GM12878 (cell line): ENCODE data around the gene FANCC. TPM values are rescaled to one million over a fixed set of nuclear protein-coding genes. Genes with fewer than 3 reads are reported as not detected.

Experiments
- ATAC-seq: fragments of 200-7000 bp; cut with Tn5 transposase; 3 replicates; pipeline ENCODE4 v1.9.1; 2020; ENCODE audit warnings: mild to moderate bottlenecking, moderate library complexity
- BruUV-seq: library from RNA; stranded (reverse); fragments of 400-500 nt; replicated peaks from 2 replicates; lab custom pipeline; 2021; lab: Mats Ljungman, UMichigan
- CTCF ChIA-PET: fragments of 300-600 bp; sonication (Branson Sonifier 250); formaldehyde crosslinking; extraction: SDS; loops from one replicate; lab custom pipeline; 2021; ENCODE audit warnings: inconsistent platforms; lab: Yijun Ruan, JAX
- POLR2A ChIA-PET: fragments of 350-600 bp; formaldehyde crosslinking; extraction: SDS; loops from one replicate; lab custom pipeline; 2021; ENCODE audit warnings: inconsistent platforms; lab: Charles Lee
- RAD21 ChIA-PET: fragments of 300-600 bp; sonication (Branson Sonifier 250); formaldehyde crosslinking; loops from one replicate; lab custom pipeline; 2023; ENCODE audit warnings: antibody characterized with exemption; ENCODE audit not compliant: unreplicated experiment; lab: Charles Lee
- SMC1A ChIA-PET: fragments of 300-600 bp; sonication (Branson Sonifier 250); formaldehyde crosslinking; loops from one replicate; lab custom pipeline; 2023; ENCODE audit not compliant: unreplicated experiment, uncharacterized antibody; lab: Charles Lee
- DNase-seq: peaks from one replicate; pipeline ENCODE4 v3.0.0-alpha.2; 2011; ENCODE audit warnings: low read depth, low spot score
- FAIRE-seq: peaks from 3 replicates; lab custom pipeline; 2011; peaks lifted over from hg19 to GRCh38; lab: Jason Lieb, UNC
- H2AFZ ChIP-seq: 2 replicates; pipeline ENCODE4 v1.6.0; 2011; ENCODE audit warnings: low read depth, low read length, control low read depth; ENCODE audit not compliant: control insufficient read depth
- H3K27ac ChIP-seq: 2 replicates; pipeline ENCODE4 v1.5.1; 2011; ENCODE audit warnings: control low read depth; ENCODE audit not compliant: control insufficient read depth, insufficient read depth
- H3K27me3 ChIP-seq, 2 experiments: replicated peaks in 1 of 2; 2 replicates each; pipeline versions ENCODE4 v1.6.0 to v1.6.1; 2011; ENCODE audit warnings: low read length in 1 of 2; ENCODE audit not compliant: control insufficient read depth in 2 of 2, insufficient read depth in 2 of 2
- H3K36me3 ChIP-seq, 2 experiments: 2 replicates each; pipeline ENCODE4 v1.5.1; 2011; ENCODE audit warnings: low read length in 1 of 2; ENCODE audit not compliant: control insufficient read depth in 2 of 2, insufficient read depth in 2 of 2
- H3K4me1 ChIP-seq: 2 replicates; pipeline ENCODE4 v1.6.1; 2011; ENCODE audit warnings: mild to moderate bottlenecking, low read length, moderate library complexity, mixed read lengths; ENCODE audit not compliant: control insufficient read depth, insufficient read depth
- H3K4me2 ChIP-seq: 2 replicates; pipeline ENCODE4 v1.6.0; 2011; ENCODE audit warnings: control low read depth; ENCODE audit not compliant: control insufficient read depth, insufficient read depth
- H3K4me3 ChIP-seq: fragments of 200-600 bp; sonication (generic); 2 replicates; pipeline ENCODE4 v1.5.1; 2016
- H3K79me2 ChIP-seq: 2 replicates; pipeline ENCODE4 v1.6.0; 2011; ENCODE audit warnings: low read length; ENCODE audit not compliant: control insufficient read depth, insufficient read depth
- H3K9ac ChIP-seq: 2 replicates; pipeline ENCODE4 v1.8.0; 2011; ENCODE audit warnings: low read length, control low read depth, mixed read lengths; ENCODE audit not compliant: control insufficient read depth, insufficient read depth
- H3K9me3 ChIP-seq: replicated peaks from 3 replicates; pipeline ENCODE4 v1.5.1; 2011; ENCODE audit warnings: mild to moderate bottlenecking, low read length; ENCODE audit not compliant: control insufficient read depth, insufficient read depth
- H4K20me1 ChIP-seq: 2 replicates; pipeline ENCODE4 v1.6.0; 2011; ENCODE audit not compliant: control insufficient read depth, insufficient read depth
- BMI1 ChIP-seq: fragments of 450-650 bp; IDR thresholded peaks from 2 replicates; pipeline ENCODE4 v1.6.1; 2016; ENCODE audit warnings: mild to moderate bottlenecking, moderate library complexity, borderline replicate concordance
- CBX3 ChIP-seq: fragments of 200-600 bp; sonication (generic); IDR thresholded peaks from 2 replicates; pipeline ENCODE4 v1.6.1; 2016; ENCODE audit warnings: low read depth, borderline replicate concordance
- DPF2 ChIP-seq: fragments of 450-650 bp; IDR thresholded peaks from 2 replicates; pipeline ENCODE4 v1.6.1; 2017; ENCODE audit warnings: mild to moderate bottlenecking
- KLF5 ChIP-seq: fragments of 450-650 bp; IDR thresholded peaks from 2 replicates; pipeline ENCODE4 v1.6.1; 2014; ENCODE audit warnings: mild to moderate bottlenecking; ENCODE audit not compliant: partially characterized antibody
- POLR2AphosphoS2 ChIP-seq: IDR thresholded peaks from 2 replicates; pipeline ENCODE4 v1.6.1; 2011; ENCODE audit warnings: low read depth, mild to moderate bottlenecking, low read length, improper control_type of control experiment, moderate library complexity
- SUPT20H ChIP-seq: IDR thresholded peaks from 2 replicates; pipeline ENCODE4 v1.6.1; 2011; ENCODE audit warnings: low read depth, mild to moderate bottlenecking, low read length, moderate library complexity, borderline replicate concordance; ENCODE audit not compliant: control insufficient read depth
- YY1 ChIP-seq: IDR thresholded peaks from 2 replicates; pipeline ENCODE4 v1.6.1; 2011; ENCODE audit warnings: low read depth, mild to moderate bottlenecking, low read length
- WGBS: methylation state at CpG from one replicate; pipeline ENCODE4 v1.1.6; 2016; ENCODE audit warnings: low lambda C conversion rate; ENCODE audit not compliant: insufficient replicate concordance, insufficient coverage; ENCODE audit errors: missing lambda C conversion rate; 5-methylcytosine and 5-hydroxymethylcytosine counted together
- in situ Hi-C: fragments of 300-500 bp; cut with MboI; formaldehyde crosslinking; loops from 9 replicates; pipeline ENCODE4 v1.14.3; 2018; ENCODE audit warnings: mixed read lengths
- intact Hi-C: fragments of 100-400 bp; cut with micrococcal nuclease; formaldehyde crosslinking; loops from one replicate; pipeline ENCODE4 v1.14.2; 2022; ENCODE audit not compliant: unreplicated experiment
- polyA plus RNA-seq, 11 experiments: library from polyadenylated mRNA; depleted of rRNA in 4 of 11; unstranded in 6 of 11; stranded (reverse) in 5 of 11; fragments of >200 nt; fragmentation: Nextera tagmentation in 4 of 11; fragmentation: Illumina TruSeq in 1 of 11; extraction: Ambion mirVana in 4 of 11; extraction: Trizol in 1 of 11; gene quantifications; 1 replicate in 1 of 11; 2 replicates in 10 of 11; pipeline versions ENCODE4 v1.2.1 to v1.2.3, GENCODE V29; 2011 to 2016; ENCODE audit warnings: inconsistent platforms in 2 of 11, missing spikeins in 2 of 11, low read depth in 1 of 11
- total RNA-seq, 4 experiments: library from RNA; depleted of rRNA in 3 of 4; stranded (reverse); fragments of >200 nt in 3 of 4; fragmentation: Illumina TruSeq in 1 of 4; extraction: Trizol in 1 of 4; gene quantifications; 2 replicates each; pipeline versions ENCODE4 v1.2.1 to v1.2.3, GENCODE V29; 2013 to 2021
- TF ChIP-seq, protein P1 (sequence below): fragments of 450-650 bp; IDR thresholded peaks from 2 replicates; pipeline ENCODE4 v1.6.1; 2017; ENCODE audit warnings: antibody characterized with exemption, mild to moderate bottlenecking, moderate library complexity

Gene FANCC
- total and polyA plus RNA-seq, 10 of the 15 experiments (the other 5 are each of a cell fraction or from before 2014, with no cell fraction given): 1.2 to 16.8 (median 10.5) TPM

DNA sequence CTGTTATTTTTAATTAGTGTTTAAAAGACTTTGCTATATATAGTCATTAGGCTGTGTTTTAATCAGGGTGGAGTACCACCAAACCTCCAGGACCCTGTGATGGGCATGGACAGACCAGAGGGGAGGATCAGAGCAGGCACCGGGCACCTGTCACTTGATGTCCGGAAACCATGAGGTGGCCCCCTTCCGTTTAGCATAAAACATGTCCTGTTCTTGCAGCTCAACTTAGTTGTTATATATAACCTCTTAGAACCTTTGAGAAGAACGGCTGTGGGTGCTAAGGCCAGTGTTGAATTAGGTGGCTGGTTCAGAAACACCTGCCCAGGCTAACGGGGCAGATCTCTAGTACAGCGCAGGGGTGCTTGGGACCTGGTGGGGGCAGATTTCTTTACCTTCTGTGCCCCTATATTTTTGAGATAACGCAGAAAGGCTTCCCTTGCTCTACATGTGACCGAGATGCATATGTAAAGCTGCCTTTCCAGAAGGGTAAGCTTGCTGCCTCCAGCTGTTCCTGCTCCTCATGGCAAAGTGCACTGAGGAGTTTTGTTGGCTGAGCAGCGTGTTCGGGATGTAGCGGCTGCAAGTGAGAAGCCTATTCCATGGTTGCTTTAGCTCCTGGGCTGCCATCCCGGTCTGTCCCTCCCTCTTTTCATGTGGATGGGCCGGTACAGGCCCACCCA lies 255.5 kb downstream of the FANCC start:
- no peak overlapping the region for H3K27ac ChIP-seq
- in situ Hi-C loops (no loop called here), intact Hi-C loops (no loop called here)
- 90% methylated on average over 13 of the region's 13 CpGs for WGBS
- no peak overlapping the region for H3K4me2 ChIP-seq
- FAIRE-seq (no peak), ATAC-seq (no peak), DNase-seq (no peak)
- POLR2A ChIA-PET: no interaction called here
- no peak overlapping the region for H3K4me3 ChIP-seq
- no TSS peak for BruUV-seq
- no peaks in the 10 kb centered on the region for H4K20me1 ChIP-seq
- H3K4me1 ChIP-seq: no peaks in the 10 kb centered on the region
- TF ChIP-seq YY1 (no peak), CBX3 (no peak), DPF2 (no peak), POLR2AphosphoS2 (no peak), BMI1 (no peak), KLF5 (no peak), SUPT20H (no peak)
- TF ChIP-seq, protein P1, sequence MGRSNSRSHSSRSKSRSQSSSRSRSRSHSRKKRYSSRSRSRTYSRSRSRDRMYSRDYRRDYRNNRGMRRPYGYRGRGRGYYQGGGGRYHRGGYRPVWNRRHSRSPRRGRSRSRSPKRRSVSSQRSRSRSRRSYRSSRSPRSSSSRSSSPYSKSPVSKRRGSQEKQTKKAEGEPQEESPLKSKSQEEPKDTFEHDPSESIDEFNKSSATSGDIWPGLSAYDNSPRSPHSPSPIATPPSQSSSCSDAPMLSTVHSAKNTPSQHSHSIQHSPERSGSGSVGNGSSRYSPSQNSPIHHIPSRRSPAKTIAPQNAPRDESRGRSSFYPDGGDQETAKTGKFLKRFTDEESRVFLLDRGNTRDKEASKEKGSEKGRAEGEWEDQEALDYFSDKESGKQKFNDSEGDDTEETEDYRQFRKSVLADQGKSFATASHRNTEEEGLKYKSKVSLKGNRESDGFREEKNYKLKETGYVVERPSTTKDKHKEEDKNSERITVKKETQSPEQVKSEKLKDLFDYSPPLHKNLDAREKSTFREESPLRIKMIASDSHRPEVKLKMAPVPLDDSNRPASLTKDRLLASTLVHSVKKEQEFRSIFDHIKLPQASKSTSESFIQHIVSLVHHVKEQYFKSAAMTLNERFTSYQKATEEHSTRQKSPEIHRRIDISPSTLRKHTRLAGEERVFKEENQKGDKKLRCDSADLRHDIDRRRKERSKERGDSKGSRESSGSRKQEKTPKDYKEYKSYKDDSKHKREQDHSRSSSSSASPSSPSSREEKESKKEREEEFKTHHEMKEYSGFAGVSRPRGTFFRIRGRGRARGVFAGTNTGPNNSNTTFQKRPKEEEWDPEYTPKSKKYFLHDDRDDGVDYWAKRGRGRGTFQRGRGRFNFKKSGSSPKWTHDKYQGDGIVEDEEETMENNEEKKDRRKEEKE: no peak
- no peaks in the 10 kb centered on the region for H3K9me3 ChIP-seq
- CTCF ChIA-PET: interaction anchor here (1.0 to 1.3 kb wide), 3 partner anchors 9 to 69 kb away, joined by 3 to 5 read pairs (median 3); no protein-coding TSS in a partner anchor
- H2AFZ ChIP-seq: no peak overlapping the region
- RAD21 ChIA-PET: no interaction called here
- no peaks in the 10 kb centered on the region for H3K27me3 ChIP-seq
- H3K9ac ChIP-seq: no peak overlapping the region
- no peaks in the 10 kb centered on the region for H3K79me2 ChIP-seq
- H3K36me3 ChIP-seq: peaks cover 4% of the 10 kb centered on the region in 2 experiments; a peak in 2 of 4 replicates
- SMC1A ChIA-PET: no interaction called here
